GM15510 (cell line): ENCODE results near the gene USP17L11.
"Not testable (repeated sequence)": the region's sequence is repeated elsewhere in the genome, so short reads cannot be mapped to it uniquely, and the experiment has no call there.

Experiments
- POLR2A ChIP-seq: IDR thresholded peaks from 3 replicates; pipeline ENCODE4 v1.6.1; 2011; ENCODE audit warnings: borderline replicate concordance; ENCODE audit not compliant: insufficient read length; ENCODE audit errors: extremely low read depth

USP17L11 gene

DNA sequence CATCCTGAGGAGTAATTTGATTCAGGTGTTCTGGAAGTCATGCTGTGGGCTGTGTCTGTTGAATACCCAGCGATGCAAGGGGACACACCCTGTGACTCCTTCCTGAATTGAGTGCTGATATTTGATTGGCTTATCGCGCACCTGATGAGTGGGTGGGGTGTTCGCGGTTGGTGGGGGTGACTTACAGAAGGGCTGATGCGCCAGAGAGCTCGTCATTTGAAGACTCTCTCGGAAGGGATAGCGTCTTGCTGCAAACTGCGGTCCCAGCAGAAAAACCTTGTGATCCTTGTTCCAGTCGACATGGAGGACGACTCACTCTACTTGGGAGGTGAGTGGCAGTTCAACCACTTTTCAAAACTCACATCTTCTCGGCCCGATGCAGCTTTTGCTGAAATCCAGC lies at the start of gene USP17L11:
Gene USP17L11 (plus strand): TSS at position 301 of the 400 bp plus-strand sequence. CDS start 0 bp downstream, at position 301.
- not testable (repeated sequence) for TF ChIP-seq POLR2A

GRCh38 chr4:9169791-9170459 lies 45.3 kb upstream of the USP17L11 start, which contains the start of gene FAM90A26:
TSS of gene FAM90A26 (plus strand) at chr4:9170409. CDS start at chr4:9173173, 2,764 bp downstream.
- TF ChIP-seq POLR2A, result not testable (repeated sequence)

DNA sequence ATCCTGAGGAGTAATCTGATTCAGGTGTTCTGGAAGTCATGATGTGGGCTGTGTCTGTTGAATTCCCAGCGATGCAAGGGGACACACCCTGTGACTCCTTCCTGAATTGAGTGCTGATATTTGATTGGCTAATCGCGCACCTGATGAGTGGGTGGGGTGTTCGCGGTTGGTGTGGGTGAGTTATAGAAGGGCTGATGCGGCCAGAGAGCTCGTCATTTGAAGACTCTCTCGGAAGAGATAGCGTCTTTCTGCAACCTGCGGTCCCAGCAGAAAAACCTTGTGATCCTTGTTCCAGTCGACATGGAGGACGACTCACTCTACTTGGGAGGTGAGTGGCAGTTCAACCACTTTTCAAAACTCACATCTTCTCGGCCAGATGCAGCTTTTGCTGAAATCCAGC lies 4.8 kb upstream of the USP17L11 start, which contains the start of gene USP17L10:
Gene USP17L10 (plus strand): TSS at position 301 of the 400 bp plus-strand sequence. CDS start 0 bp downstream, at position 301.
- not testable (repeated sequence) for TF ChIP-seq POLR2A

GRCh38 chr4:9219852-9220251 lies 4.6 kb downstream of the USP17L11 start, which contains the start of gene USP17L12:
TSS of gene USP17L12 (plus strand) at chr4:9220152. CDS start at chr4:9220152, 0 bp downstream.
- TF ChIP-seq POLR2A, result not testable (repeated sequence)

DNA sequence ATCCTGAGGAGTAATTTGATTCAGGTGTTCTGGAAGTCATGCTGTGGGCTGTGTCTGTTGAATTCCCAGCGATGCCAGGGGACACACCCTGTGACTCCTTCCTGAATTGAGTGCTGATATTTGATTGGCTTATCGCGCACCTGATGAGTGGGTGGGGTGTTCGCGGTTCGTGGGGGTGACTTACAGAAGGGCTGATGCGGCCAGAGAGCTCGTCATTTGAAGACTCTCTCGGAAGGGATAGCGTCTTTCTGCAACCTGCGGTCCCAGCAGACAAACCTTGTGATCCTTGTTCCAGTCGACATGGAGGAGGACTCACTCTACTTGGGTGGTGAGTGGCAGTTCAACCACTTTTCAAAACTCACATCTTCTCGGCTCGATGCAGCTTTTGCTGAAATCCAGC lies 9.4 kb downstream of the USP17L11 start, which contains the start of gene USP17L13:
Gene USP17L13 (plus strand): TSS at position 301 of the 400 bp plus-strand sequence. CDS start 0 bp downstream, at position 301.
- not testable (repeated sequence) for TF ChIP-seq POLR2A

- not testable (repeated sequence) for TF ChIP-seq POLR2A
These were observed 18.9 kb downstream of the USP17L11 start, which contains the start of gene USP17L15 for GRCh38 chr4:9234085-9234484. TSS of gene USP17L15 (plus strand) at chr4:9234385. CDS start at chr4:9234385, 0 bp downstream.

DNA sequence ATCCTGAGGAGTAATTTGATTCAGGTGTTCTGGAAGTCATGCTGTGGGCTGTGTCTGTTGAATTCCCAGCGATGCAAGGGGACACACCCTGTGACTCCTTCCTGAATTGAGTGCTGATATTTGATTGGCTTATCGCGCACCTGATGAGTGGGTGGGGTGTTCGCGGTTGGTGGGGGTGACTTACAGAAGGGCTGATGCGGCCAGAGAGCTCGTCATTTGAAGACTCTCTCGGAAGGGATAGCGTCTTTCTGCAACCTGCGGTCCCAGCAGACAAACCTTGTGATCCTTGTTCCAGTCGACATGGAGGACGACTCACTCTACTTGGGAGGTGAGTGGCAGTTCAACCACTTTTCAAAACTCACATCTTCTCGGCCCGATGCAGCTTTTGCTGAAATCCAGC lies 28.4 kb downstream of the USP17L11 start, which contains the start of gene USP17L17:
Gene USP17L17 (plus strand): TSS at position 301 of the 400 bp plus-strand sequence. CDS start 0 bp downstream, at position 301.
- not testable (repeated sequence) for TF ChIP-seq POLR2A

DNA sequence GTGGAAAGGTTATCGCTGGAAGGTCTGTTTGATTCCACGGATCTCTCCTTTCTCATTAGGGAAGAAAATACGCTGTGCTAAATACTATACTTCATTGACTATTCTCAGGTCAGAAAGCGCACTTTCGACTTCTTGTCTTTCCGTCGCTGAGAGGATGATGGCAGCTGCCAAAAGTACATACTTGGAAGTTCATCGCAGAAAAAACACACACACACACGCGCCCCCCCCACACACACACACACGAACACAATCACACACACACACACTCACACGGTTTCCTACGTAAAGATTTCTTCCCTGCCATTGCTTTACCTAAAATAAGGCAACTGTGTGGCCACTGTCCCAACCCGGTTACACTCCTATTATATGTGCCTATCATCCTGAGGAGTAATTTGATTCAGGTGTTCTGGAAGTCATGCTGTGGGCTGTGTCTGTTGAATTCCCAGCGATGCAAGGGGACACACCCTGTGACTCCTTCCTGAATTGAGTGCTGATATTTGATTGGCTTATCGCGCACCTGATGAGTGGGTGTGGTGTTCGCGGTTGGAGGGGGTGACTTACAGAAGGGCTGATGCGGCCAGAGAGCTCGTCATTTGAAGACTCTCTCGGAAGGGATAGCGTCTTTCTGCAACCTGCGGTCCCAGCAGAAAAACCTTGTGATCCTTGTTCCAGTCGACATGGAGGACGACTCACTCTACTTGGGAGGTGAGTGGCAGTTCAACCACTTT lies 32.9 kb downstream of the USP17L11 start, which contains the start of gene USP17L18:
Gene USP17L18 (plus strand): TSS at position 678 of the 728 bp plus-strand sequence. CDS start 0 bp downstream, at position 678.
- TF ChIP-seq POLR2A, result not testable (repeated sequence)

GRCh38 chr4:9253078-9253477 lies 37.9 kb downstream of the USP17L11 start, which contains the start of gene USP17L19:
TSS of gene USP17L19 (plus strand) at chr4:9253378. CDS start at chr4:9253378, 0 bp downstream.
- TF ChIP-seq POLR2A, result not testable (repeated sequence)

- TF ChIP-seq POLR2A, result not testable (repeated sequence)
These were observed 42.6 kb downstream of the USP17L11 start, which contains the start of gene USP17L20 for GRCh38 chr4:9257824-9258223. TSS of gene USP17L20 (plus strand) at chr4:9258124. CDS start at chr4:9258124, 0 bp downstream.

DNA sequence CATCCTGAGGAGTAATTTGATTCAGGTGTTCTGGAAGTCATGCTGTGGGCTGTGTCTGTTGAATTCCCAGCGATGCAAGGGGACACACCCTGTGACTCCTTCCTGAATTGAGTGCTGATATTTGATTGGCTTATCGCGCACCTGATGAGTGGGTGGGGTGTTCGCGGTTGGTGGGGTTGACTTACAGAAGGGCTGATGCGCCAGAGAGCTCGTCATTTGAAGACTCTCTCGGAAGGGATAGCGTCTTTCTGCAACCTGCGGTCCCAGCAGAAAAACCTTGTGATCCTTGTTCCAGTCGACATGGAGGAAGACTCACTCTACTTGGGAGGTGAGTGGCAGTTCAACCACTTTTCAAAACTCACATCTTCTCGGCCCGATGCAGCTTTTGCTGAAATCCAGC lies 47.4 kb downstream of the USP17L11 start, which contains the start of gene USP17L21:
Gene USP17L21 (plus strand): TSS at position 301 of the 400 bp plus-strand sequence. CDS start 0 bp downstream, at position 301.
- TF ChIP-seq POLR2A, result not testable (repeated sequence)
